Measurements from ENCODE around the gene TRAM2. TPM values are rescaled to one million over a fixed set of nuclear protein-coding genes. Genes with fewer than 3 reads are reported as not detected.

TRAM2 gene
- total and polyA plus RNA-seq, 8 donors, result 1.9 to 11.2 (median 5.0) TPM

DNA sequence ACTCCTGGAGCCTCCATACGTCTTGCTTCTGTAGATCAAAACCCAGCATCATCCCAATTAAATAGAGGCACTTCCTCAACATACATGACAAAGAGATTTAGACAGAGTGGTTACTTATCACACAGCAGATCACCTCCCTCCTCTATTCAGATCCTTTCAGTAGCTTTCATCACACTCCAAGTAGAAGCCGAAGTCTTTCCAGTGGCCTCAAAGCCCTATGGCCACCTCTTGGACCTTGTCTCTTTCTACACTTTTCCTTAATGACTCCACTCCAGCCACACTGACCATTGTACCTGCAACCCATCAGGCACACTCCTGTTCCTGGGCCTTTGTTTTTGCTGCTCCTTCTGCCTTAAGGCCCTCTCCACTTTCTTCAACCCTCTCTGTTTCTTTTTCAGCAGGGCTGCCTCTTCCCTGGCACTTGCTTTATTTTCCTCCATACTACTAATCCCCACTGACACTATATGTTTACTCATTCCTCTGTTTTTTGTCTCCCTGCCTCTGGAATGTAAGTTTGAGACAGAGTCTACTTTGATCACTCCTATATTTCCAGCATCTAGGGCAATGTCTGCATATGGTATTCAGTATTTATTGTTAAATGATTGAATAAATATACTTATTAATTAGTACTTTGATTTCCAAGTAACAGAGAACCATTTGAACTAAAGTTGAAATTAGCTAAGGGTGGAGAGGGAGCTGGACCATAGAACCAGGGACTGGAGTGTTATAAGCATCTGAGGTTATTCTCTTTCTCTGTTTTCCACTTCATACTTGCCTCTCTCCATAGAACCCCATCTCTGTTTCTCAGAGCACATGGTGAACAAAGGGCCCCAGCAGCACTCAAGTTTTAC, 43.4 kb upstream of the TRAM2 start:
- FAIRE-seq, result no peak
- H3K9me3 ChIP-seq, result no peaks in the 10 kb centered on the region
- intact Hi-C loops (cut with DNase I), result no loop called here
- H3K4me3 ChIP-seq, result no peak overlapping the region
- no peak for DNase-seq
- H3K27ac ChIP-seq, result no peak overlapping the region
- H3K27me3 ChIP-seq, result no peaks in the 10 kb centered on the region
- WGBS, 2 donors, result 88 to 97% methylated on average over 2 of the region's 2 CpGs
- TF ChIP-seq, protein P1, sequence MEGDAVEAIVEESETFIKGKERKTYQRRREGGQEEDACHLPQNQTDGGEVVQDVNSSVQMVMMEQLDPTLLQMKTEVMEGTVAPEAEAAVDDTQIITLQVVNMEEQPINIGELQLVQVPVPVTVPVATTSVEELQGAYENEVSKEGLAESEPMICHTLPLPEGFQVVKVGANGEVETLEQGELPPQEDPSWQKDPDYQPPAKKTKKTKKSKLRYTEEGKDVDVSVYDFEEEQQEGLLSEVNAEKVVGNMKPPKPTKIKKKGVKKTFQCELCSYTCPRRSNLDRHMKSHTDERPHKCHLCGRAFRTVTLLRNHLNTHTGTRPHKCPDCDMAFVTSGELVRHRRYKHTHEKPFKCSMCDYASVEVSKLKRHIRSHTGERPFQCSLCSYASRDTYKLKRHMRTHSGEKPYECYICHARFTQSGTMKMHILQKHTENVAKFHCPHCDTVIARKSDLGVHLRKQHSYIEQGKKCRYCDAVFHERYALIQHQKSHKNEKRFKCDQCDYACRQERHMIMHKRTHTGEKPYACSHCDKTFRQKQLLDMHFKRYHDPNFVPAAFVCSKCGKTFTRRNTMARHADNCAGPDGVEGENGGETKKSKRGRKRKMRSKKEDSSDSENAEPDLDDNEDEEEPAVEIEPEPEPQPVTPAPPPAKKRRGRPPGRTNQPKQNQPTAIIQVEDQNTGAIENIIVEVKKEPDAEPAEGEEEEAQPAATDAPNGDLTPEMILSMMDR (IDR thresholded peaks at IDR 0.05), result no peak
- no peaks in the 10 kb centered on the region for H3K4me1 ChIP-seq
- no peak for ATAC-seq
- no peaks in the 10 kb centered on the region for H3K36me3 ChIP-seq

DNA sequence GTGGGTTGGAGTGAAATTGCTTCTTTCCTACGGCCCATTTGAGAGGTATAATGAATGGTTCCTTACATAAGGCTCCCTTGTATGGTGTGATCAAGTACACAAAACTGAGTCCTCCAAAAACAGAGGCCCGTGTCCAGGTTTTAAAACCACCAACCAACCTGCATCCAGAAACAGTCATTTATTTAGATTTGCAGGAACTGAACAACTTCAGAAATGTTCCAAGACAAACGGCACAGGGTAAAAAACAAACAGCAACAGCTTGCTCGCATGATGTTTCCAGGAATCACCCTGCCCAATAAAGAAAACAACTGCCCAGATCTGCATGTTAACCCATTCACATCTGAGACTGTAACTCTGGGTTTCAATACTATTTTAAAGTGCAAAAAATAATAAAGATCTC, 40.2 kb upstream of the TRAM2 start:
- WGBS, 2 donors, result 17 to 27% methylated on average over 4 of the region's 4 CpGs
- H3K4me3 ChIP-seq, result no peak overlapping the region
- ATAC-seq (no peak), DNase-seq (no peak), FAIRE-seq (no peak)
- no peak overlapping the region for H3K27ac ChIP-seq
- H3K27me3 ChIP-seq, result no peaks in the 10 kb centered on the region
- H3K36me3 ChIP-seq, result no peaks in the 10 kb centered on the region
- H3K4me1 ChIP-seq, result no peaks in the 10 kb centered on the region
- intact Hi-C loops (cut with DNase I), result no loop called here
- TF ChIP-seq, protein P1 (IDR thresholded peaks at IDR 0.05), result no peak
- H3K9me3 ChIP-seq, result no peaks in the 10 kb centered on the region

DNA sequence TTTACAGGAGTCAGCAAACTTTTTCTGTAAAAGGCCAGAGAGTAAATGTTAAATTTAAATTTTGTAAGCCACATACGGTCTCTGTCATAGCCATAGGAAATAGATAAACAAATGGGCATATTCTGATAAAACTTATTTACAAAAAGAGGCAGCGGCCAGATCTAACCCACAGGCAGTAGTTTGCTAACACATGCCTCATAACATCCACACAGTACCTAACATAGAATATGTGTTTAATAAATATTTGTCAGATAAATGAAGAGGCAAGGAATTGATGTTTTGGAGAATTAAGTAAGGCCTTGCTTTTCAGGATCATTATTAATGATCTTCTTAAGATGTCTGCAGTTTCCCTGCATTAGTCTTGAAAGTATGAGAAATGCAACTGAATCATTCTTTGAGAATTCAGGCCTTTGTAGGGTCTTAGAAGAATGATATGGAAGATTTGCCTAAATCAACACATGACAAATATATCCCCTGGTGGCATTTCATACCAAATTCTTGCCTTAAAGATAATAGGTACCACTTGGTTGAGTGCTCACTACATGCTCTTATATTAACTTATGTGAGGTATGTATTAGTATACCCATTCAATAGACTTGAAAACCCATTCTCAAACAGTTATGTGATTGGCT, 39.3 kb upstream of the TRAM2 start:
- no peak for DNase-seq
- intact Hi-C loops (cut with DNase I), result no loop called here
- H3K27ac ChIP-seq, result no peak overlapping the region
- no peak for FAIRE-seq
- 69 to 70% methylated on average over 2 of the region's 2 CpGs for WGBS, 2 donors
- H3K36me3 ChIP-seq, result no peaks in the 10 kb centered on the region
- no peaks in the 10 kb centered on the region for H3K9me3 ChIP-seq
- no peaks in the 10 kb centered on the region for H3K4me1 ChIP-seq
- TF ChIP-seq, protein P1 (IDR thresholded peaks at IDR 0.05), result no peak
- H3K4me3 ChIP-seq, result no peak overlapping the region
- ATAC-seq, result no peak
- no peaks in the 10 kb centered on the region for H3K27me3 ChIP-seq

DNA sequence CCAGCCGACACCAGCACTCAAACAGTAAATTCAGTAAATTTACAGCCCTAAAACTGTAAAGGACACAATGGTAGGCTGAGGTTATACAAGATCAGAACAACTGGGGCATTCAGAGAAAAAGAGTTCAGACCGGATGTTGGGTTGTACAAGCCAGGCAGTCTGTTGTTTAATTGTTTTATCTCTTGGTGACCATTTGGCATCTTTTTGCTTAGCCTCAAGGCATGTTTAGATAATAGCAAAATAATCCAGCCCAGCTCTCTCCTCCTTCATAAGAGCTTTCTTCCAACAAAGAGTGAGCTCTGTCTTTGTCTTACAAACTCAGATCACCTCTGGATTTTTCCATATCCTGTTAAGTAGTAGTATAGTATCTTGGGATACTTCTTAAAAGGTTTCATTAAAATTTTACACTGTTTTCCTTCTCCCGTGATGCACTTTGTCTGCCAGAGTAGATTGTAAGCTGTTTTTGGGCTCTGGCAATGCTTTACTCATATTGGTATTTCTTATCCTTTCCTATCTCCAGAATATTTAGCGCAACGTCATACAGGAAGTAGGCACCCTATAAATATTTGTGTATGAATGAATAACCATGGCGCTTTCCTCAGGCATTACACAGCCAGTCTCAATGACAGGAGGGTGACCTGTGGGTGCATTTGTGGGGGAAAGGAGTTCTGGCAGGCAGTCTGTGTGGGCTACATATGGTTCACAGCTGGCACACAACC, 35.6 kb upstream of the TRAM2 start:
- FAIRE-seq (no peak), DNase-seq (no peak), ATAC-seq (no peak)
- no peaks in the 10 kb centered on the region for H3K27me3 ChIP-seq
- intact Hi-C loops (cut with DNase I), result no loop called here
- no peak overlapping the region for H3K27ac ChIP-seq
- TF ChIP-seq, protein P1 (IDR thresholded peaks at IDR 0.05), result no peak
- H3K9me3 ChIP-seq, result no peaks in the 10 kb centered on the region
- no peak overlapping the region for H3K4me3 ChIP-seq
- 71 to 77% methylated on average over 6 of the region's 6 CpGs for WGBS, 2 donors
- H3K4me1 ChIP-seq, result no peaks in the 10 kb centered on the region
- no peaks in the 10 kb centered on the region for H3K36me3 ChIP-seq
